Lower leg skin (tissue), 3 donors: ENCODE data around the gene TFAP2A.

Experiments used
- CTCF ChIP-seq, 3 donors: fragments of 450-650 bp; IDR thresholded peaks; one replicate each; pipeline ENCODE4 v1.5.1; 2016; ENCODE audit warnings: antibody characterized with exemption in 3 of 3, mild to moderate bottlenecking in 3 of 3, moderate library complexity in 2 of 3
- POLR2A ChIP-seq, 2 donors: fragments of 450-650 bp; IDR thresholded peaks; one replicate each; pipeline ENCODE4 v1.6.1; 2016 to 2017; ENCODE audit warnings: antibody characterized with exemption in 2 of 2, mild to moderate bottlenecking in 1 of 2, moderate library complexity in 1 of 2

GRCh38 chr6:10417681-10418104 lies 2.8 kb upstream of the TFAP2A start:
- TF ChIP-seq POLR2A (IDR thresholded peaks at IDR 0.05) (no peak), CTCF (IDR thresholded peaks at IDR 0.05) (no peak)
